Uterus (tissue), 4 donors: Measurements from ENCODE around the gene ENO2. TPM values are rescaled to one million over a fixed set of nuclear protein-coding genes. Genes with fewer than 3 reads are reported as not detected.

Experiments used
- DNase-seq, 2 donors: peaks; one replicate each; pipeline ENCODE4 v3.0.0-alpha.2; 2019 to 2020
- H3K27ac ChIP-seq, 2 donors: fragments of 200-600 bp; sonication (generic); 1 replicate in 1 of 2; 2 replicates in 1 of 2; pipeline ENCODE4 v1.5.1; 2016 to 2018
- H3K27me3 ChIP-seq, 2 donors: fragments of 200-600 bp; sonication (generic); one replicate each; pipeline ENCODE4 v1.5.1; 2018 to 2019; ENCODE audit warnings: control low read depth in 1 of 2
- H3K36me3 ChIP-seq, 2 donors: fragments of 200-600 bp; sonication (generic); one replicate each; pipeline ENCODE4 v1.5.1; 2019; ENCODE audit warnings: control low read depth in 1 of 2
- H3K4me1 ChIP-seq, 2 donors: fragments of 200-600 bp; sonication (generic); one replicate each; pipeline ENCODE4 v1.5.1; 2018 to 2019; ENCODE audit warnings: control low read depth in 1 of 2
- H3K4me3 ChIP-seq, 2 donors: fragments of 200-600 bp; sonication (generic); 1 replicate in 1 of 2; 2 replicates in 1 of 2; pipeline ENCODE4 v1.5.1; 2018 to 2019; ENCODE audit warnings: mild to moderate bottlenecking in 1 of 2
- H3K9me3 ChIP-seq, 2 donors: fragments of 200-600 bp; sonication (generic); one replicate each; pipeline ENCODE4 v1.5.1; 2019; ENCODE audit warnings: control low read depth in 1 of 2
- CTCF ChIP-seq, 4 experiments: fragments of 200-600 bp in 2 of 4; fragments of 450-650 bp in 2 of 4; sonication (generic) in 2 of 4; IDR thresholded peaks; one replicate each; pipeline ENCODE4 v1.5.1; 2016 to 2019; ENCODE audit warnings: antibody characterized with exemption in 4 of 4, mild to moderate bottlenecking in 2 of 4, moderate library complexity in 1 of 4
- POLR2A ChIP-seq, 2 donors: fragments of 450-650 bp; IDR thresholded peaks; one replicate each; pipeline ENCODE4 v1.6.1; 2016; ENCODE audit warnings: antibody characterized with exemption in 2 of 2, mild to moderate bottlenecking in 1 of 2, moderate library complexity in 1 of 2
- intact Hi-C: fragments of 100-400 bp; cut with DNase I; formaldehyde crosslinking; loops from one replicate; pipeline ENCODE4 v1.15.1; 2023; ENCODE audit warnings: low total_unique reads
- total RNA-seq, 4 donors: library from RNA; depleted of rRNA in 3 of 4; stranded (reverse); fragments of >200 nt in 3 of 4; gene quantifications; one replicate each; pipeline versions ENCODE4 v1.1.0 to v1.2.4, GENCODE V29; 2014 to 2023
- donor health status: DM: yes; HTN: yes; CAD: no.

ENO2 gene
- total RNA-seq, 4 donors from 2014 or later, result 9.7 to 84.7 (median 24.4) TPM

DNA sequence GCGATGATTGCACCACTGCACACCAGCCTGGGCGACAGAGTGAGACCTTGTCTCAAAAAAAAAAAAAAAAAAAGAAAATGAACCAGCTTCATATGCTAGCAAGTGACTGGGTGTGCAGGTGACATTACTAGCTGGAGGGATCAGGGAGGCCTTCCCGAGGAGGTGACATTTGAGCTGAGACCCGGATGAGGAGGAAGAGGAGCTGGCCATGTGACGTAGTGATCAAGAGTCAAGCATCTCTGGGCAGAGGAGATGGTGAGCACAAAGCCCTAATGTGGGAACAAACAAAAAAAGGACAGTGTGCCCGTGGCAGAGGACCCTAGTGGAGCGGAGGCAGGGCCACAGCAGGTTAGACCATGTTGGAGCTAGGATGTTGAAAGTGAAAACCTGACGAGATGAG lies 33.2 kb downstream of the ENO2 start:
- Histone ChIP-seq H3K27me3 (no peaks in the 10 kb centered on the region), H3K4me3 (no peak overlapping the region), H3K36me3 (no peaks in the 10 kb centered on the region), H3K9me3 (no peaks in the 10 kb centered on the region), H3K4me1 (peaks cover 4 to 6% of the 10 kb centered on the region in 2 donors), H3K27ac (no peak overlapping the region)
- intact Hi-C loops, result loop anchor here (10.0 kb wide), 1 partner anchor 167 kb away; no protein-coding TSS in a partner anchor
- no peak for DNase-seq
- no peak for TF ChIP-seq CTCF (IDR thresholded peaks at IDR 0.05)
- no peak for TF ChIP-seq POLR2A (IDR thresholded peaks at IDR 0.05)

GRCh38 chr12:6948873-6949594 lies 34.7 kb downstream of the ENO2 start:
- intact Hi-C loops, result loop anchor here (10.0 kb wide), 1 partner anchor 166 kb away; no protein-coding TSS in a partner anchor
- no peaks in the 10 kb centered on the region for H3K36me3 ChIP-seq
- no peak overlapping the region for H3K27ac ChIP-seq
- TF ChIP-seq CTCF (IDR thresholded peaks at IDR 0.05), result no peak
- no peak for TF ChIP-seq POLR2A (IDR thresholded peaks at IDR 0.05)
- H3K4me1 ChIP-seq, result peaks cover 4 to 6% of the 10 kb centered on the region in 2 donors
- no peak for DNase-seq
- H3K4me3 ChIP-seq, result no peak overlapping the region
- no peaks in the 10 kb centered on the region for H3K9me3 ChIP-seq
- H3K27me3 ChIP-seq, result no peaks in the 10 kb centered on the region

DNA sequence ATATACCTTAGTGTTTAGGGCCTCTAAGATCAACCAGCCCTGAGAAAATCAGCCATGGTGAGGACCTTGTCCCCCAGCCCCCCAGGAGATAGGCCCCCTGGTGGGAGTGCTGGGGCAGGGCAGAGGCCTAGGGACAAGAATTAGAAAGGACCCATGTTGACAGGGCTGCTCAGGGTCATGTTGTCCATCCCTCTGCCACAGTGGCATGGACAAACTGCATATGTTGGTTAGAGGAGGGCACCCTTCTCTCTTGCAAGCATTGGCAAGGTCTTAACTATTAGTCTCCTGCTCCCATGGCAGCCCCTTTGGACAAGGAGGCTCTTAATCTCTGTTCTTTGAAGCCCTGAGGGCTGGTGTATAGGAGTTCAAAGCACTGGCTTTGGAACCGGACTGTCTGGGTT lies 36.0 kb downstream of the ENO2 start:
- no peak for TF ChIP-seq POLR2A (IDR thresholded peaks at IDR 0.05)
- no peak for TF ChIP-seq CTCF (IDR thresholded peaks at IDR 0.05)
- no peaks in the 10 kb centered on the region for H3K27me3 ChIP-seq
- no peak overlapping the region for H3K4me3 ChIP-seq
- H3K36me3 ChIP-seq, result no peaks in the 10 kb centered on the region
- no peaks in the 10 kb centered on the region for H3K9me3 ChIP-seq
- H3K4me1 ChIP-seq, result peaks cover 0 to 6% of the 10 kb centered on the region in 2 donors
- DNase-seq, result no peak
- no peak overlapping the region for H3K27ac ChIP-seq
- intact Hi-C loops, result no loop called here

DNA sequence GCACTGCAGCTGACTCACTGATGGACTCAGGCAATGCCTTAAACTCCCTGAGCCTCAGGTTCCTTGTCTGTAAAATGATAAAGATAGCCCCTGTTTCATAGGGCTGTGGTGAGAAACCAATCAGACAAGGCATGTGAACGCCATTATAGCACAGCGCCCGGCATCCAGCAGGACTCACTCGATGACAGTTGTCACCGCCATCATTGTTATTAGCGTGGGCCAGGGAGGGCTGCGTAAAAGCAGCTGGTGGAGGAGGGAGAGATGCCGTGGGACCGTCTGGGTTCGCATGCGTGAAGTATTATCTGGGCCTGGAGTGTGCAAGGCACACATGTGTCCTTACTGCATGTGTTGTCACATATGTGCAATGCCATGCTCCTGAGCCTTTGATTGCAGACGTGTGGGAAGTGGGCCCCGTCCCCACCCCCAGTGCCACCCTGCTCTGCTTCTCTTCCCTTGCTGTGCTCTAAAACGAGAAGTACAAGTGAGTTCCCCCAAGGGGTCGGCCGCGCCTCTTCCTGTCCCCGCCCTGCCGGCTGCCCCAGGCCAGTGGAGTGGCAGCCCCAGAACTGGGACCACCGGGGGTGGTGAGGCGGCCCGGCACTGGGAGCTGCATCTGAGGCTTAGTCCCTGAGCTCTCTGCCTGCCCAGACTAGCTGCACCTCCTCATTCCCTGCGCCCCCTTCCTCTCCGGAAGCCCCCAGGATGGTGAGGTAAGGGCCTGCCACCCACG lies 36.6 kb downstream of the ENO2 start, which contains the start of gene PTPN6:
Gene PTPN6 (plus strand): TSS at position 546 of the 730 bp plus-strand sequence. CDS start 157 bp downstream, at position 703.
- no peak within 1 kb of the TSS for H3K27ac ChIP-seq
- TF ChIP-seq POLR2A (IDR thresholded peaks at IDR 0.05) (no peak), CTCF (IDR thresholded peaks at IDR 0.05) (no peak)
- H3K36me3 ChIP-seq, result no peaks in the 10 kb centered on the region
- no peak for DNase-seq
- H3K9me3 ChIP-seq, result no peaks in the 10 kb centered on the region
- H3K4me1 ChIP-seq, result peaks cover 0 to 3% of the 10 kb centered on the region in 2 donors
- intact Hi-C loops, result no loop called here
- peak within 1 kb of the TSS in 1 of 2 donors; percentile 1 for H3K4me3 ChIP-seq
- no peaks in the 10 kb centered on the region for H3K27me3 ChIP-seq
